ENCODE results near the gene CLEC12A.

Gene CLEC12A

GRCh38 chr12:9971181-9971580 is at the start of gene CLEC12A:
Gene CLEC12A (plus strand): TSS chr12:9971409. CDS start chr12:9971597, 188 bp downstream.
- no peak for DNase-seq
- no peak for TF ChIP-seq GATA1 (IDR thresholded peaks at IDR 0.05; ENCODE audit: low read depth, low read length)
- no peak for TF ChIP-seq POLR2A (IDR thresholded peaks at IDR 0.05; ENCODE audit: low read length)

- TF ChIP-seq GATA1 (IDR thresholded peaks at IDR 0.05; ENCODE audit: low read depth, low read length) (no peak), POLR2A (IDR thresholded peaks at IDR 0.05; ENCODE audit: low read length) (no peak)
- DNase-seq, result no peak
These were observed 48.8 kb upstream of the CLEC12A start for GRCh38 chr12:9922429-9922828.

DNA sequence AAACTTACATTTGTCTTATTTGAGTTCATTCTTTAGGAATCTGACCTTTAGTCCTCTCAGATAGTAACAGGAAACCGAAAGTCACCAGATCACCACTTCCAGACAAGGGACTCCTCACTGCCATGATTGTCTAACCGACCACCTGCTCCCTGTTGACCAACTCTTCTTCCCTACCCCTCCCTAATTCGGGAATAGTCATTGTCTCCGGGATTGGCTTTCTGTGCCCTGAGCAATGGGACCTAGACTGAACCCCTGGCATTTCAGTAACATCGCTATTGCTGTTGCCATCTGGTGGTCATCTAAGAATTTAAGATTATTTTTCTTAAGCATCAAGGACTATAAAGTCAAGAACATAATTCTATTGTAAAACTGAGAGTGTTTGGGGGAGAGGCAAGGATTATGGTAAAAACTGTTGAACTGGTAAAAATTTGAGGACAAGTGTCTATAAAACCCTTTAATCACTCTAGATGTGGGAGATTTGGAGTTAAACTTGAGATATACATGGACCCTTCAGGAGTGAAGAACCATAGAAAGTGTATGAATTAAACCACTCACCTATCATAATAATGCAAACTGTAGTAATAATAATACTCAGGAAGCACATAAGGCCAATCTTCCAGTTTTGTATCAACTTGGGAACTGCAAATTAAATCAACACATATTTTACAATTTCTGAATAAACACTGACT is 45.4 kb upstream of the CLEC12A start:
- TF ChIP-seq POLR2A (IDR thresholded peaks at IDR 0.05; ENCODE audit: low read length) (no peak), GATA1 (IDR thresholded peaks at IDR 0.05; ENCODE audit: low read depth, low read length) (no peak)
- peak; percentile 26 to 38 for DNase-seq

- TF ChIP-seq GATA1 (IDR thresholded peaks at IDR 0.05; ENCODE audit: low read depth, low read length), result no peak
- no peak for TF ChIP-seq POLR2A (IDR thresholded peaks at IDR 0.05; ENCODE audit: low read length)
- no peak for DNase-seq
These were observed 44.3 kb upstream of the CLEC12A start for GRCh38 chr12:9926876-9927275.

GRCh38 chr12:9928607-9929006 is 42.6 kb upstream of the CLEC12A start:
- no peak for DNase-seq
- no peak for TF ChIP-seq POLR2A (IDR thresholded peaks at IDR 0.05; ENCODE audit: low read length)
- TF ChIP-seq GATA1 (IDR thresholded peaks at IDR 0.05; ENCODE audit: low read depth, low read length), result no peak

DNA sequence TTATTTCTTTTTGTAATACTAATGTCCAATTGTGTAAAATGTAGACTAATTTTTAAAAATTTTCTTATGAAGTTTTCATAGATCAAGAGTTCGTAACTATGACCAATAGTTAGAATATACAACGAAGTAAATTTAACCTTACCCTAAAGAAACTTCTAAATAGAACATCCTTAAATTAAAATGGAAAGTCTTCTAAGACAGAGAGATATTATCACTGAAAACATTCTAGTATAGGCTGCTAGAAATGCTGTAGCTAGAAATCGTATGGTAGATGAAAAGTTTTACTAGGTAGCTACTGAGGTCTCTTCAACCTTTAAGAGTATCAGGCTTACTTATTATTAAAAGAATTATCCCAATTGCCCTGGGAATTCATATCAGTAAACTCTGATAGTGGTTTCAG is 40.0 kb upstream of the CLEC12A start:
- TF ChIP-seq GATA1 (IDR thresholded peaks at IDR 0.05; ENCODE audit: low read depth, low read length), result no peak
- no peak for DNase-seq

- DNase-seq, result no peak
- TF ChIP-seq POLR2A (IDR thresholded peaks at IDR 0.05; ENCODE audit: low read length), result no peak
- no peak for TF ChIP-seq GATA1 (IDR thresholded peaks at IDR 0.05; ENCODE audit: low read depth, low read length)
These were observed 38.9 kb upstream of the CLEC12A start, which contains the start of gene CLEC2A for GRCh38 chr12:9932270-9932669. Gene CLEC2A (minus strand): TSS chr12:9932370. CDS start chr12:9932329, 41 bp downstream.

DNA sequence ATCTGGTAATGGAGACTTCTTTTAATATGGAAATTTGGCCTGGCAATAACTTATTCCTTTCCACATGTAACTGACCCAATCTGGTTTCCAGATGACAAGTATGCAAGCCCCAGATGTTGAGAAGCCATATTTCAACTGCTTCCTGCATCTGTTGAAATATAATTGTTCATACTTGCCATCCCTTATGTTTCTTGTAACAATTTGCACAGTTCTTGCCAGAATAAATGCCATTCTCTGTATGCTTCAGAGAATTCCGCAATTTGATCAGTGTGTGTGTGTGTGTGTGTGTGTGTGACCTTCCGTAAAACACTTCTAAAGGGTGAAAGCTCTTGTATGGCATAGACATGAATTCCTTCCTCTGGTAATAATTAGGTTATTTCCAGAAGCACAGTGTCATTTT is 37.3 kb upstream of the CLEC12A start:
- TF ChIP-seq POLR2A (IDR thresholded peaks at IDR 0.05; ENCODE audit: low read length) (no peak), GATA1 (IDR thresholded peaks at IDR 0.05; ENCODE audit: low read depth, low read length) (no peak)
- no peak for DNase-seq

DNA sequence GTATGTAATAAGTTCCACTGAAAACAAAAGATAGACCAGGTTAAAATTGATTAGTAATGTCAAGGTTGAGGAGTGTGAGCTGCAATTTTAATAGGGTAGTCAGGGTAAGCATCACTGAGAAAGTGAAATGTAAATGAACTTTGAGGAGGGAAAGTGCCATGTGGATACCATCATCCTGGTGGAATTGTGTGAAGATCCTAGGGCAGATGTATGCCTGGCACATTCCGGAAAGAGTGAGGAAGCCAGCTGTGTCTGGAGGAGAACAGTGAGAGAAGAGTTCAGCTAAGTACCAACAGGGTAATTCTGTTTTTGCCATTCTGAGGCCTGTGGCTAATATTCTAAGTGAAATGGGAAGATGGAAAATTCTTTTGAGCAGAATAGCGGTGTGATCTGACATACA is 36.2 kb upstream of the CLEC12A start:
- DNase-seq, result no peak
- TF ChIP-seq GATA1 (IDR thresholded peaks at IDR 0.05; ENCODE audit: low read depth, low read length), result no peak
- no peak for TF ChIP-seq POLR2A (IDR thresholded peaks at IDR 0.05; ENCODE audit: low read length)

GRCh38 chr12:9936591-9936990 is 34.6 kb upstream of the CLEC12A start:
- TF ChIP-seq GATA1 (IDR thresholded peaks at IDR 0.05; ENCODE audit: low read depth, low read length) (no peak), POLR2A (IDR thresholded peaks at IDR 0.05; ENCODE audit: low read length) (no peak)
- no peak for DNase-seq

GRCh38 chr12:9940375-9940774 is 30.8 kb upstream of the CLEC12A start:
- TF ChIP-seq GATA1 (IDR thresholded peaks at IDR 0.05; ENCODE audit: low read depth, low read length), result no peak
- TF ChIP-seq POLR2A (IDR thresholded peaks at IDR 0.05; ENCODE audit: low read length), result no peak
- no peak for DNase-seq

- no peak for DNase-seq
- no peak for TF ChIP-seq POLR2A (IDR thresholded peaks at IDR 0.05; ENCODE audit: low read length)
- TF ChIP-seq GATA1 (IDR thresholded peaks at IDR 0.05; ENCODE audit: low read depth, low read length), result no peak
These were observed 29.4 kb upstream of the CLEC12A start for GRCh38 chr12:9941838-9942237.

DNA sequence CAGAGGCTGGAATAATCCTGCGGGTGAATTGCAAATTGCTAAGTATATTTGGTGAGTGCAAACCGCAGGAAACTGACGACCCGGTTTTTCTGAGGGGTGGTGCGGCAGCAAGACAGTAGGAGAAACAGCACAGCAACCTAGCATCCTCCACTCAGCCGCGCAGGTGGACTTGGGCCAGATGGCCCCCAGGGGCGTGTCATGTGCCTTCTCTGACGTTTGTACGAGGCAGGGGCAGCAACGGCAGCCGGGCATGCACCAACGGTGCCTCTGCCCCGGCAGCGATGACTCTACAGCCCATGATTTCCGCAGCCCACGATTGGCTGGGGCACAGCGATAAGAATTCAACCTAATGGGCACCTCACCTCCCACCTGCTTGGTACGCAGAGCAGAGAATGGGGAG is 28.0 kb upstream of the CLEC12A start:
- DNase-seq, result no peak
- TF ChIP-seq POLR2A (IDR thresholded peaks at IDR 0.05; ENCODE audit: low read length) (no peak), GATA1 (IDR thresholded peaks at IDR 0.05; ENCODE audit: low read depth, low read length) (no peak)

DNA sequence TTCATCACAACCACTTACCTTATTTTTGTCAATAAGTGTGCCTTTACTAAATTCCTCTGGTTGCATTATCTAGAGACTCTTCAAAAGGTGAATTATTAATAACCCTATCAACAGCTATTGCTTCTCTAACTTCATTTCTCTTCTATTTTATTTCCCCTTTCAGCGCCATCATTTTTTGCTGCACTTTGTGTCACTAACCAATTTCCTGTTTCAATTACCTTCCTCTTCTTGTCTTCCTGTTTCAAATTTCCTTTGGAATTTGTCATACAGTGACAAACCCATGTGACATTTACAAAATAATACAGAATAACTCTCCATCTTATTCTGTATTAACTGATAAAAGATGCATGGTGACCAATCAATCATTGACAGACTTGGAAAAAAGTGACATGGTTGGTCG is 26.8 kb upstream of the CLEC12A start:
- no peak for DNase-seq
- TF ChIP-seq POLR2A (IDR thresholded peaks at IDR 0.05; ENCODE audit: low read length), result no peak
- TF ChIP-seq GATA1 (IDR thresholded peaks at IDR 0.05; ENCODE audit: low read depth, low read length), result no peak

- no peak for DNase-seq
These were observed 23.5 kb upstream of the CLEC12A start for GRCh38 chr12:9947674-9948073.

More at GRCh38 chr12:9947674-9948073, 23.5 kb upstream of the CLEC12A start:
- TF ChIP-seq POLR2A (IDR thresholded peaks at IDR 0.05; ENCODE audit: low read length), result no peak
- TF ChIP-seq GATA1 (IDR thresholded peaks at IDR 0.05; ENCODE audit: low read depth, low read length), result no peak

Measured in erythroblast (primary cell).